Activated T-cell treated with anti-CD3 and anti-CD28 coated beads for 4 hours (primary cell): Measurements from ENCODE around the gene TRIM46.
"Not testable (repeated sequence)": the region's sequence is repeated elsewhere in the genome, so short reads cannot be mapped to it uniquely, and the experiment has no call there.

Experiments
- DNase-seq: peaks from one replicate; pipeline ENCODE4 v3.0.0-alpha.2; 2020

Gene TRIM46

DNA sequence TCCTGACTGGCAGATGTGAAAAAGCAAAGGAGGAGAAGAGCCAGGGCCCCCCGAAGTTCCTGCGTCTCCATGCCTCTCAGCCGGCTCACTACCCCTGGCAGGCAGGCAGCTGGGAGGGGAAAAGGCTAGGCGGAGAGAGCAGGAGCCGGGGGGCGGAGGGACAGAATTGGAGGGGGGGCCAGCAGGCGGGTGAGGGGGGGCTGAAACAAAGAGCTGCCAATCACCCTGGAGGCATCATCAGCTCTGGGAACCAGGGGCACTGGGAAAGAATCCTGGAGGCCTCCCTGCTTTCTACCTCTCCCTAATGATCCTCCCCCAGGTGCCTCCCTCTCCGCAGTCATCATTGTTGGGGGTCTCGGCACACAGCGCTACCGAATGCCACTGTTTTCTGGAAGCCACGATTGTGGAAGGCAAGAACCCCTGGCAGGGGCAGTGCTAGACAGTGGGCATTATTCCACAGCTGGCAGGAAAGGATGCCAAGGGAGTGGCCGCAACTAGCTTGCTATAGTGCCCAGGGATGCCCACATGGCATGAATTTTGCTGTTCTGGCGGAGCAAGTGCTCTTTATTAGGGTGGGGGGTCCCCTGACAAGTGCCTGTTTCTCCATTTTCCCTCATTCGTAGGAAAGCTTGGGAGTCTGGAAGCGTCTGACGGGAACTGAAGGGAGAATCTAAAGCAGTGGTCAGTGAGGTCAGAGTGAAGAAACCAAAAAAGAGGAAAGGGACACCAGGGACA is 34.3 kb downstream of the TRIM46 start, which contains the start of gene THBS3:
TSS of gene THBS3 (minus strand) at position 92 of the 735 bp plus-strand sequence. CDS start at position 71, 21 bp downstream.
- no peak for DNase-seq

DNA sequence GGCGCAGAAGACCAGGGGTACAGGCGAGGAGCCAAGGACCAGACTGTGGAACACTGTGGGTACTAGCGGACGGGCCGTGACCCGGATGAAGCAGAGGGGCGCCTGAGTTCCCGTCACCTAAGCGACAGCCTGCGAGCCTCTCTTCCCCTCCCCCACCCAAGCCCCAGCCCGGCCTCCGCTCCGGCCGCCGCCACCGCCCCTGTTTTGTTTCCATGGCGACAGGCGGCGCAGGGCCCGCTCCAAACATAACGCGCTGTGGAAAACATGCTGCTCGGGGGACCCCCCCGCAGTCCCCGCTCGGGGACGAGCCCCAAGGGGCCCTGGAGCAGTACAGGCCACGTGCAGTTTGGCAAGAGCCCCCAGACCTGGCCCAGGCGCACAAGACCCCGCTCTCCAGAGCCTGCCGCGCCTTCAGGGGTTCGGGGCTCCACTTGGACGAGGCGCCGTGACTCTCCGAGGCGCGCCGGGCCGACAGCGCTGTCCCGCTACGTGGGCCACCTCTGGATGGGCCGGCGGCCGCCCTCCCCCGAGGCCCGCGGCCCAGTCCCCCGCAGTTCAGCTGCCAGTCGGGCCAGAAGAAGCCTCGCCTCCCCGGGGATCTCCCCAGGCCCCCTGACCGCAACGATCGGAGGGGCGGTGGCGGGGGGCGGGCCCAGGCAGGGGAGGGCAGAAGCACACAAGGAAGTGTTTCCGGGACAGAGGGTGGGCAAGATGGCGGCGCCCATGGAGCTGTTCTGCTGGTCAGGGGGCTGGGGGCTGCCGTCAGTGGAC is 35.1 kb downstream of the TRIM46 start, which contains the start of gene MTX1:
TSS of gene MTX1 (plus strand) at position 155 of the 771 bp plus-strand sequence. CDS start at position 265, 110 bp downstream.
- DNase-seq = peak; percentile 77

DNA sequence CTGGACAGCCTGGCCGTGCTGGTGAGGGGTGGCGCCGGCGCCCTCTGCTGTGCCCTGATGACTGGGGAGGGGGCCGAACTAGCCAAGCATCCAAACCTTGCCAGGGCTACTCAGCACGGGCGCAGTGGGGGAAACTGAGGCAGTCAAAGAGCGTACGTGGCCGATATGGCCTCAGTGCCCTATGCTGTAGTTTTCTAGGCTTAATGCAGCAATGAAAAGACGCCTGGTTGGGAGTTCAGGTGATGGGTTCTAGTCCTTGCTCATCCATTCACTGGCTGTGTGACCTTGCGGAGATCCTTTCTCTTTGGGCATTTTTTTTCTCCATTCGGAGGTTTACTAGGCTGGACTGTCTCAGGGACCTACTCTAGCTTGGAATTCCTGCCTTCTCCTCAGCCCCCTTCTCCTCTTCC is 35.7 kb downstream of the TRIM46 start:
- no peak for DNase-seq

DNA sequence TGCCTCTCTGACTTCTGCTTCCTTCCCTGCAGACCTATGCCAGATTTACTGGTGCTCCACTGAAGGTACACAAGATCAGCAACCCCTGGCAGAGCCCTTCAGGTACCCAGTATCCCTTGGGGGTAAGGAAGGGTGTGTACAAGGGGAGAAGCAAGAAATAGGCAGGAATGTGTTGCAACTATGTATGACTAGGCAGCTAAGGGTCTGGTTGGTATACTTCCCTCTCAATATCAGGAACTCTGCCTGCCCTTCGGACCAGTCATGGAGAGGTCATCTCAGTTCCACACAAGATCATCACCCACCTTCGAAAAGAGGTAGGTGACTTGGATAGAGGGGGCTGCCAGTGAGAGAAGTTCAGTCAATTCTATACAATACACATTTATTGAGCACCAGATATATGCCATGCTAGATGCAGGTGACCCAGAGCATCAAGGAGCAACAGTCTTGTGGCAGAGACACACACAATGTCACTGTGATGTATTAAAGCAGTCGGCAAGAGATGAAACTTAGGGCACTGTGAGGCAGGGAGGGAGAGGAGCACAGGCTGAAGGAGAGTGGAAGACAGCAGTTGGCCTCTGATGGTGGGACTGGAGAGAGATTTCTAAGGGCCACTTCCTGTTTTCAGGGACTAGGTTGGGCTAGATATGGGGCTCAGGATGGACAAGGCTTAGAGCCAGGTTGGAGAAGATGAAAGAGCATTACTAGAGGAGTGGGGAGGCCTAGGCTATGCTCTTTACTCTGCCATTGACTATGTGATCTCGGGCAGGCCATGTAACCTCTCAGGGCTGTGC is 36.9 kb downstream of the TRIM46 start:
- no peak for DNase-seq

DNA sequence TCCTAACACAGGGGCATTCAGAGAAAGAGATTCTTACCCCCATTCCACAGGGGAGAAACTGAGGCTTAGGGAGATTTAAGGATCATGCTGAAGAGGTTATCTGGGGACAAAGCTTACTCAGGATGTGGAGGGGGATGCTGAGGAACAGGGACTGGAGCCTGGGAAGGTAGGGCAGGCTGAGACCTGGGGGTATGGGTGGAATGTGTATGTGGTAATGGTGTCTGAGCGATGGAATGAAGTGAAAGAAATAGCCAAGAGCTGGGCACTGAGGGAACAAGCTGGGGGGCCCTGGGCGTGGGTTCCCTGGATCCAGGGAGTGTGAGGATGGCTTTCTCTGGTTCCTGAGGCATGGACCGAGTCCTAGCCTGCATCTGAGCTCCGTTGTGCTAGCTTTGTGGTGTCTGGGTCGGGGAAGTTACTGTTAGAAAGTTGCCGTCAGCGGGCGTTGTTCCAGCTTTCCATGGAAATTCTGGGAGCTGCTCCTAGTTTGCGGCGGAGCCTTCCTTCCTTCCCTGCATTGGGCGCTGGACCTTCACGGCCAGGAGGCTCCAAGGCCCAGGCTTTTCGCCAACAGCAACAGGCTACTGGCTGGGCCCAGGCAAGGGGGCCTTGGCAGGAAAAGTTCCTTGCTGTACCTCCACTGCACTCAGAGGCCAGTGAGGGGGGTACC is 37.9 kb downstream of the TRIM46 start:
- not testable (repeated sequence) for DNase-seq

DNA sequence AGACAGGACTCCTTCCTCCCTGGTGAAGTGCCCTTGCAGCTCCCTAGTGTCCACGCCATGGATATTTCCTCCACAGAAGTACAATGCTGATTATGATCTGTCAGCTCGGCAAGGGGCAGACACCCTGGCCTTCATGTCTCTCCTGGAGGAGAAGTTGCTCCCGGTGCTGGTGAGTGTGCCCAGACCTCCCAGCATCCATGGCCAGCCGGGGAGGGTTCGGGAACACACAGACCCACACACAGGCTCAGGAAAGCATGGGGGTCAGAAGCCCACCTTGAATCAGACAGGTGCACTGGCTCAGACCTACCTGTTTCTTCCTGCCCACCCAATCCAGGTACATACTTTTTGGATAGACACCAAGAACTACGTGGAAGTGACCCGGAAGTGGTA is 38.4 kb downstream of the TRIM46 start:
- not testable (repeated sequence) for DNase-seq

DNA sequence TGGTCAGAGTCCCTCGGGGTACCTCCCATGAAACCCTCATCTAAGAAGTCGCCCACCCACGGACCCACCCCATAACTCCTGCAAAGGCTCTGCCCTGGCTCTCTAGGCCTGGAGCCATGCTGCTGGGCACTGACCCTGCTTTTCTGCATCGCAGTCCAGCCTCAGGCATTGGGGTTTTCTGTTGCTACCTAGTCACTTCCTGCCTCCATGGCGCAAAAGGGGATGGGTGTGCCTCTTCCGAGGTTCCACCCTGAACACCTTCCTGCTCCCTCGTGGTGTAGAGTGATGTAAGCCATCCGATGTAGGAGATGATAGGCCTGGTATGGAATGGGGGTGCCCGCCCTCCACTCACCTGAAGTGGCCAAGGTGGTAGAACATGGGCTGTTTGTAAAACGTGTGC is 41.1 kb downstream of the TRIM46 start:
- not testable (repeated sequence) for DNase-seq

DNA sequence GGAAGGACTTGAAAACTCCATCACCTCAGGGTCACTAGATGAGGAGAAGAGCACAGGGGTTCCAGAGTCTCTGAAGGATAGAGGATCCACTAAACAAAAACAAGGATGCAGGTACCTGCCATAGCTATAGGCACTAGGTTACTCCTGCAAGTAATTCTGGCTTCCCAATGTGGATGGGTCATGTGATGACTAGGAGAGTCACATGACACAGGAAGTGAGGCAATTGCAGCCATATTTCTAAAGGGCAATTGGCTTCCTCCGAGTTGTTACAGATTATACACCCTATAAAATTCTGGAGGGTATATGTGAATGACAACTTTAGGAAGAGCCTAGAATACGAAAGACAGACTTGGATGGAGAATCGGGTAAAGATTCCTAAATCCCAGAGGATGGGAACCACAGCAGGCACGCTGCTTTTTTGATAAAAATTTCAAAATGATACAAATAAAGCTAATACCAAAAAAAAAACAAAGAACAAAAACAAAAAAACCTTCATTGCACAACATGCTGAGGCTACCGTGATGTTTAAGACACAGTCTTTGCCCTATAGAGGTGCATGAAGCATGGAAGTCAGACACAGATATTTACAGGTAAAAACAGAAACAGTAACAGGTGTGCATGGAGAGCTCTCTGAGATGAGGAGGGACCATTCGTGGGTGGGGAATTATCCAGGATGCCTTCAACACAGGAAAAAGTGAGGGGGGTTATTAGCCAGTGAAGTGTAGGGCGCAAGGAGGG is 45.4 kb downstream of the TRIM46 start:
- DNase-seq = no peak

DNA sequence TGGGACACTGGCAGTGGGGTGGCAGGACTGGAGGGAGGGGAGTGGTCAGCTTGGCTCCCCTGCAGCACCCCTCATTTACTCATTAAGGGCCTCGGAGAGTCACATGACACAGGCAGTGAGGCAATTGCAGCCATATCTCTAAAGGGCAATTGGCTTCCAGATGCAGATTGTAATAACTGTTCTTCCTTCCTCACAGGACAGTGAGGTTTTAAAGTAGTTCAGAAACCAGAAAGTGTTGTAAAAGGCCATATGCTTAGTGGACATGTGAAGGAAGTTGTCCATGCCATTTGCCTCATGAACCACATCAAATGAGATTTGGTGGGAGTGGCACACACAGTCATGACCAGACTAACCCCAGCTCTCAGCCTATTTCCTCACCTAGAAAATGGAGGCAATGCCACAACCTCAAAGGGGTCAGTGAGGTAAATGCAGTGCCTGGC is 46.0 kb downstream of the TRIM46 start:
- no peak for DNase-seq

DNA sequence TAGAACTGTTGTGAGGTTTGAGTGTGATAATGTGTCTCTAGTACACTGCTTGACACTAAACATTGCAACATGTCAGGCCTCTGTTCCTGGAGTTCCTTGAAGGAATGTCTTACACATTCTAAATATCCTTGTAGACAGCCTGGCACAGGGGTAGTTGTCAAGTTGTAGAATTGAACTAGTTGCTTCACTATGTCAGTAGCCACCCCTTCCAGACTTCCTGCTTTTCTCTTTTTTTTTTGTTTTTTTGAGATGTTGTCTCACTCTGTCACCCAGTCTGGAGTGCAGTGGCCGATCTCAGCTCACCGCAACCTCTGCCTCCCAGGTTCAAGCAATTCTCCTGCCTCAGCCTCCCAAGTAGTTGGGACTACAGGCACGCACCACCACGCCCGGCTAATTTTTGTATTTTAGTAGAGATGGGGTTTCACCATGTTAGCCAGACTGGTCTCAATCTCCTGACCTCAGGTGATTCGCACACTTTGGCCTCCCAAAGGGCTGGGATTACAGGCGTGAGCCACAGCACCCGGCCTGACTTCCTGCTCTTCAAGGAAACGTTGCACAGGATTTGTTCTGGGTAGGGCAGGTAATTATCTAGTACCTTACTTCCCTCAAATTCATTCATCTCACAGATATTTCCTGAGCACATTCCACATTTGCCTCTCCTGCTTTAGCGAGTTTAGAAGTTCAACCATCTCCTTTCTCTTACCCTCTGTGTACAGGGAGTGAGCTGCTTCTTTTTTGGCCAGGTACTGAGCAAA is 46.7 kb downstream of the TRIM46 start:
- not testable (repeated sequence) for DNase-seq

DNA sequence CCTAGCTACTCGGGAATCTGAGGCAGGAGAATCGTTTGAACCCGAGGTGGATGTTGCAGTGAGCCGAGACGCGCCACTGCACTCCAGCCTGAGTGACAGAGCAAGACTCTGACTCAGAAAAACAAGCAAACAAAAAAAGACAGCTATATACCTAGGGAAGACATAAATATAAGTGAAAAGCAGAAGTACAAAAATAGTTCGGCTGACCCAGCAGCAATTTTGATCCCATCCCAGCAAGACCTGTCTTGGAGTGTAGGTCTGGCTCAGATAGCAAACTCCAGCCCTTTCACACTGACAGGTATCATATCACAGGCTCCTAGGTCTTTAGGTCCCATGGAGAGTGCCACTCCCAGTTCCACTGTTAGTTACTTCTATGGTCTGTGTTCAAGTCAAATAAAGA is 49.4 kb downstream of the TRIM46 start:
- no peak for DNase-seq

DNA sequence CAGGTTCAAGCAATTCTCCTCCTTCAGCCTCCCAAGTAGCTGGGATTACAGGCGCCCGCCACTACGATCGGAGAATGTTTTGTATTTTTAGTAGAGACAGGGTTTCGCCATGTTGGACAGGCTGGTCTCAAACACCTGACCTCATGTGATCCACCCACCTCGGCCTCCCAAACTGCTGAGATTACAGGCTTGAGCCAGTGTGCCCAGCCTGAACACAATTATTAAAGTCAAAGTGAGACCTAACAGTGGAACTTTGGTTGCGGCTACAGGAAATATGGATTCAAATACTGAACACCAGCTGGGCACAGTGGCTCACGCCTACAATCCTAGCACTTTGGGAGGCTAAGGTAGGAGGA is 51.7 kb downstream of the TRIM46 start:
- DNase-seq = not testable (repeated sequence)

DNA sequence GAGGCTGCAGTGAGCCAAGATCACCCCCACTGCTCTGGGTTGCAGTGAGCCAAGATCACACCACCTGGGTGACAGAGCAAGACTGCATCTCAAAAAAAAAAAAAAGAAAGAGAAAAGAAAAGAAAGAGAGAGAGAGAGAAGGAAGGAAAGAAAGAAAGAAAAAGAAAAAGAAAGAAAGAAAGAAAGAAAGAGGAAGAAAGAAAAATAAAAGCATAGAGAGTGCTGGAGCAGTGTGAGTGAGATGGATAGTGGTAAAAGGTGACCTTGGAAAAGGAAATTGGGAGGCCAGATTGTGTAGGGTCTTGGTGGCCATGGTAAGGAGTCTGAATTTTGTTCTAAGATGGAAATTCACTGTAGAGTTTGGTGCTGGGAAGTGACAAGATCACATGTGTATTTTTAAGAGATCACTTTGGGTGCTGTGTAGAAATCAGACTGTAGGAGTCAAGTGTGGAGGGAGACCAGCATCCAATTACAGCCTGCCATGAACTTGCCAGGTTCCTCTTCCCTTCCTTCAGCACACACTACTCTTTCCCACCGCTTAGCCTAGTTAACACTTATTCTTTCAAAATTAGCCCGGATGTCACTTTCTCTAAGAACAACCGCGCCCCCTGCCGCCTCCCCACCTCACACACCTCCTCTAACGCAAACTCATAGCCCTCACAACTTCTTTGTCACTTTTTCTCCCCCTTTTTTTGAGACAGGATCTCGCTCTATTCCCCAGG is 52.7 kb downstream of the TRIM46 start:
- peak; percentile 75 for DNase-seq

DNA sequence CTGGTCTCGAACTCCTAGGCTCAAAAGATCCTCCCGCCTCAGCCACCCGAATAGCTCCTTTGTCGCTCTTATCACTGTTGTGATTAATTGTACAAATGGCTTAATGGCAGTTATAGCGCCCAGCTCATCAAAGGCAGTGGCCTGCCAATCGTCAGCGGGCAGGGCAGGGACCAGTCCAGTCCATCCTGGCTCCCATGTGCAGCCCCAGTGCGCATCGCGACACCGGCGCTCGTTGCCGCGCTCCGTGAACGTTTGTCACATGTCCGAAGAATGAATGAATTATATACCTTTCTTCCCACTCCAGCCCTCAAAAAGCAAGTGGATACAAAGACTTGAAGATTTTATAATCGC is 53.2 kb downstream of the TRIM46 start:
- DNase-seq = no peak

DNA sequence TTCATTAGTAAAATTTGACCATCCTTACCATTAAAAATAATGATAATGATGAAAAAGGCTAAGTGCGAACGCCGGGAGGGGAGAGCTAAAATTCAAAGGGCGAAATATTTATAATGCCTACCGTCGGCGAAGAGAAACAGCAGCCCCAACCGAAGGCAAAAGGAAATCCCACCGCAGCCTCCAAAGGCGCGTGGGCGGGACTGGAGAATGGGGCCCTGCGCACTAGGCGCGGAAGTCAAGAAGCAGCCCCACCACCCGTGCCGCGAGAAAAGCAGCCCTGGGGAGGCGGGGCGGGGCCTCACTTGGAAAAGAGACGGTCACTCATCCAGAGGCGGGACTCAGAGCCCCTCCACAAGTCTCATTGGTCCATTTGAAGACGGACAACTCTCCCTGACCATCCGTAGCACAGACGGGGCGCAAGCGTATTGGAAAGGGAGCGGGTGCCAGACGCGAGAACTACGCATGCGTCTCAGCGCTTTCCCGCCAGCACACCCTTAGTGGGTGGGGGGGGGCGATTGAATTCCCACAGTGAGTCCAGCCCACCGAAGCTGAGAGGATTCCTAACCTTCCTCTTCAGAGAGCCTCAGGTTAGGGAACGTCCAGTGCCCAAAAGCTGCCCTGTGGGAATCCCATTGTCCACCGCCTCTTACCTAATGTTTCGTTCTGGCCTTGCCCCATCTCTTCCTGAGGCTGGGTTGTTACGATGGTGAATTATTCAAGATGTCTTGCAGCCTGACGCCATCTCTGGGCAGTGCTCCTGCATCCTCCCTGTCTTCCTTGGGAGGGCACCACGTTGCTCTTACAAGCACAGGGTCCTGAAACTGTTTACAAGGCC is 53.8 kb downstream of the TRIM46 start:
- DNase-seq = peak; percentile 94

DNA sequence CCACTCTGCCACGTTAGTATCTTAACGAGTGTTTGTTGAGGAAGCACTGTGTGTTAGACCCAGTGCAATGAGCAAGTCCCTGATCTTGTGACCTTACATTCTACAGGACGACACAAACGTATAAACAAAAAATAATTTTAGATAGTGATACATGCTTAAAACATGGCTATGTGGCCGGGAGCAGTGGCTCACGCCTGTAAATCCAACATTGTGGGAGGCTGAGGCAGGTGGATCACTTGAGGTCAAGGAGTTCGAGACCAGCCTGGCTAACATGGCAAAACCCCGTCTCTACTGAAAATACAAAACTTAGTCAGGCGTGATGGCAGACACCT is 54.4 kb downstream of the TRIM46 start:
- no peak for DNase-seq

DNA sequence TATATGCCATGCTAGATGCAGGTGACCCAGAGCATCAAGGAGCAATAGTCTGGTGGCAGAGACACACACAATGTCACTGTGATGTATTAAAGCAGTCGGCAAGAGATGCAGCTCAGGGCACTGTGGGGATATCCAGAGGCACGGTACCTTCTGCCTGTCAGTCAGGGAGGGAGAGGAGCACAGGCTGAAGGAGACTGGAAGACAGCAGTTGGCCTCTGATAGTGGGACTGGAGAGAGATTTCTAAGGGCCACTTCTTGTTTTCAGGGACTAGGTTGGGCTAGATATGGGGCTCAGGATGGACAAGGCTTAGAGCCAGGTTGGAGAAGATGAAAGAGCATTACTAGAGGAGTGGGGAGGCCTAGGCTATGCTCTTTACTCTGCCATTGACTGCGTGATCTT is 57.7 kb downstream of the TRIM46 start:
- DNase-seq = not testable (repeated sequence)

DNA sequence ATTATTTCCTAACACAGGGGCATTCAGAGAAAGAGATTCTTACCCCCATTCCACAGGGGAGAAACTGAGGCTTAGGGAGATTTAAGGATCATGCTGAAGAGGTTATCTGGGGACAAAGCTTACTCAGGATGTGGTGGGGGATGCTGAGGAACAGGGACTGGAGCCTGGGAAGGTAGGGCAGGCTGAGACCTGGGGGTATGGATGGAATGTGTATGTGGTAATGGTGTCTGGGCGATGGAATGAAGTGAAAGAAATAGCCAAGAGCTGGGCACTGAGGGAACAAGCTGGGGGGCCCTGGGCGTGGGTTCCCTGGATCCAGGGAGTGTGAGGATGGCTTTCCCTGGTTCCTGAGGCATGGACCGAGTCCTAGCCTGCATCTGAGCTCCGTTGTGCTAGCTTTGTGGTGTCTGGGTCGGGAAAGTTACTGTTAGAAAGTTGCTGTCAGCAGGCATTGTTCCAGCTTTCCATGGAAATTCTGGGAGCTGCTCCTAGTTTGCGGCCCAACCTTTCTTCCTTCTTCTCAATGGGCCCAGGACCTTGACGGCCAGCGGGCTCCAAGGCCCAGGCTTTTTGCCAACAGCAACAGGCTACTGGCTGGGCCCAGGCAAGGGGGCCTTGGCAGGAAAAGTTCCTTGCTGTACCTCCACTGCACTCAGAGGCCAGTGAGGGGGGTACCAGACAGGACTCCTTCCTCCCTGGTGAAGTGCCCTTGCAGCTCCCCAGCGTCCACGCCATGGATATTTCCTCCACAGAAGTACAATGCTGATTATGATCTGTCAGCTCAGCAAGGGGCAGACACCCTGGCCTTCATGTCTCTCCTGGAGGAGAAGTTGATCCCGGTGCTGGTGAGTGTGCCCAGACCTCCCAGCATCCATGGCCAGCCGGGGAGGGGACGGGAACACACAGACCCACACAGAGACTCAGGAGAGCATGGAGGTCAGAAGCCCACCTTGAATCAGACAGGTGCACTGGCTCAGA is 58.6 kb downstream of the TRIM46 start:
- DNase-seq = not testable (repeated sequence)
